COLO668 (cell line): ENCODE results near the gene LEMD1.
A peak's percentile ranks its signal among the peaks of the same experiment; 100 is the strongest.

Experiments used
- DNase-seq: peaks from one replicate; lab custom pipeline; 2025; ENCODE audit not compliant: unreplicated experiment; lab: John Stamatoyannopoulos, UW

The LEMD1 gene

GRCh38 chr1:205356440-205357139 lies 65.3 kb downstream of the LEMD1 start, which contains the start of gene KLHDC8A:
Gene KLHDC8A (minus strand): TSS chr1:205356922. CDS start chr1:205343604, 13,318 bp downstream.
- DNase-seq, result no peak

GRCh38 chr1:205355075-205355453 lies 66.8 kb downstream of the LEMD1 start:
- no peak for DNase-seq

- DNase-seq, result peak; percentile 58
Measured at GRCh38 chr1:205354259-205355074, 67.4 kb downstream of the LEMD1 start.

- DNase-seq, result no peak
Measured at GRCh38 chr1:205353612-205354011, 68.2 kb downstream of the LEMD1 start.

- DNase-seq, result no peak
Measured at GRCh38 chr1:205353191-205353590, 68.7 kb downstream of the LEMD1 start.

GRCh38 chr1:205351984-205352713 lies 69.7 kb downstream of the LEMD1 start:
- peak; percentile 83 for DNase-seq

GRCh38 chr1:205350691-205351141 lies 71.1 kb downstream of the LEMD1 start:
- no peak for DNase-seq

GRCh38 chr1:205350124-205350523 lies 71.7 kb downstream of the LEMD1 start:
- no peak for DNase-seq

- no peak for DNase-seq
Measured at GRCh38 chr1:205348554-205349487, 73.0 kb downstream of the LEMD1 start.

GRCh38 chr1:205346956-205347574 lies 74.8 kb downstream of the LEMD1 start:
- DNase-seq, result no peak

GRCh38 chr1:205345761-205346160 lies 76.1 kb downstream of the LEMD1 start:
- no peak for DNase-seq

GRCh38 chr1:205344066-205344928 lies 77.6 kb downstream of the LEMD1 start:
- peak; percentile 79 for DNase-seq

GRCh38 chr1:205343431-205344065 lies 78.3 kb downstream of the LEMD1 start:
- peak; percentile 37 for DNase-seq

GRCh38 chr1:205342986-205343385 lies 78.9 kb downstream of the LEMD1 start:
- no peak for DNase-seq

- DNase-seq, result no peak
Measured at GRCh38 chr1:205340676-205341075, 81.2 kb downstream of the LEMD1 start.

GRCh38 chr1:205339717-205340116 lies 82.1 kb downstream of the LEMD1 start:
- no peak for DNase-seq

GRCh38 chr1:205339197-205339702 lies 82.6 kb downstream of the LEMD1 start:
- DNase-seq, result no peak

GRCh38 chr1:205338011-205338410 lies 83.8 kb downstream of the LEMD1 start:
- DNase-seq, result no peak
